ENCODE data around the gene CD200R1L.

Gene CD200R1L

GRCh38 chr3:112818289-112818688 is 28.4 kb downstream of the CD200R1L start:
- H3K9me3 ChIP-seq (ENCODE audit: control insufficient read depth, insufficient read depth, low read depth, low read length): peaks cover 8% of the 10 kb centered on the region
- no peak overlapping the region for H3K4me3 ChIP-seq (ENCODE audit: low read depth, low read length)
- H3K9ac ChIP-seq (ENCODE audit: low read length): no peak overlapping the region
- peaks cover 8% of the 10 kb centered on the region; the same call in 1 of the 2 replicates for H3K4me1 ChIP-seq (ENCODE audit: control insufficient read depth, insufficient read depth, low read length)
- H3K36me3 ChIP-seq (ENCODE audit: control insufficient read depth, insufficient read depth, low read length): no peaks in the 10 kb centered on the region
- H3K27me3 ChIP-seq (ENCODE audit: control insufficient read depth, insufficient read depth, low read length): no peaks in the 10 kb centered on the region
- no peak overlapping the region for H3K27ac ChIP-seq (ENCODE audit: low read depth, low read length)

- Histone ChIP-seq H3K4me3 (ENCODE audit: low read depth, low read length) (no peak overlapping the region), H3K27ac (ENCODE audit: low read depth, low read length) (no peak overlapping the region), H3K4me1 (ENCODE audit: control insufficient read depth, insufficient read depth, low read length) (peaks cover 8% of the 10 kb centered on the region; the same call in 1 of the 2 replicates), H3K27me3 (ENCODE audit: control insufficient read depth, insufficient read depth, low read length) (no peaks in the 10 kb centered on the region), H3K9ac (ENCODE audit: low read length) (no peak overlapping the region), H3K9me3 (ENCODE audit: control insufficient read depth, insufficient read depth, low read depth, low read length) (peaks cover 8% of the 10 kb centered on the region), H3K36me3 (ENCODE audit: control insufficient read depth, insufficient read depth, low read length) (no peaks in the 10 kb centered on the region)
Measured at GRCh38 chr3:112817797-112818196, 28.9 kb downstream of the CD200R1L start.

- Histone ChIP-seq H3K4me3 (ENCODE audit: low read depth, low read length) (no peak overlapping the region), H3K4me1 (ENCODE audit: control insufficient read depth, insufficient read depth, low read length) (peaks cover 8% of the 10 kb centered on the region; the same call in 1 of the 2 replicates), H3K36me3 (ENCODE audit: control insufficient read depth, insufficient read depth, low read length) (no peaks in the 10 kb centered on the region), H3K27me3 (ENCODE audit: control insufficient read depth, insufficient read depth, low read length) (no peaks in the 10 kb centered on the region), H3K9ac (ENCODE audit: low read length) (no peak overlapping the region), H3K9me3 (ENCODE audit: control insufficient read depth, insufficient read depth, low read depth, low read length) (peaks cover 8% of the 10 kb centered on the region), H3K27ac (ENCODE audit: low read depth, low read length) (no peak overlapping the region)
Measured at GRCh38 chr3:112817271-112817670, 29.4 kb downstream of the CD200R1L start.

GRCh38 chr3:112815981-112816380 is 30.7 kb downstream of the CD200R1L start:
- Histone ChIP-seq H3K4me3 (ENCODE audit: low read depth, low read length) (no peak overlapping the region), H3K27me3 (ENCODE audit: control insufficient read depth, insufficient read depth, low read length) (no peaks in the 10 kb centered on the region), H3K4me1 (ENCODE audit: control insufficient read depth, insufficient read depth, low read length) (0 out of 2 replicates have a peak, but pooled peaks cover 8% of the 10 kb centered on the region), H3K27ac (ENCODE audit: low read depth, low read length) (no peak overlapping the region), H3K9me3 (ENCODE audit: control insufficient read depth, insufficient read depth, low read depth, low read length) (peaks cover 8% of the 10 kb centered on the region), H3K9ac (ENCODE audit: low read length) (no peak overlapping the region), H3K36me3 (ENCODE audit: control insufficient read depth, insufficient read depth, low read length) (no peaks in the 10 kb centered on the region)

- Histone ChIP-seq H3K9ac (ENCODE audit: low read length) (no peak overlapping the region), H3K27ac (ENCODE audit: low read depth, low read length) (no peak overlapping the region)
Measured at GRCh38 chr3:112814266-112814665, 32.4 kb downstream of the CD200R1L start.

GRCh38 chr3:112813723-112814171 is 32.9 kb downstream of the CD200R1L start:
- no peak overlapping the region for H3K9ac ChIP-seq (ENCODE audit: low read length)
- H3K4me1 ChIP-seq (ENCODE audit: control insufficient read depth, insufficient read depth, low read length): 0 out of 2 replicates have a peak, but pooled peaks cover 8% of the 10 kb centered on the region
- H3K9me3 ChIP-seq (ENCODE audit: control insufficient read depth, insufficient read depth, low read depth, low read length): peaks cover under 1% of the 10 kb centered on the region; the same call in 1 of the 2 replicates
- no peaks in the 10 kb centered on the region for H3K36me3 ChIP-seq (ENCODE audit: control insufficient read depth, insufficient read depth, low read length)
- H3K27me3 ChIP-seq (ENCODE audit: control insufficient read depth, insufficient read depth, low read length): no peaks in the 10 kb centered on the region
- H3K4me3 ChIP-seq (ENCODE audit: low read depth, low read length): no peak overlapping the region
- H3K27ac ChIP-seq (ENCODE audit: low read depth, low read length): no peak overlapping the region

More at GRCh38 chr3:112814266-112814665, 32.4 kb downstream of the CD200R1L start:
- Histone ChIP-seq H3K9me3 (ENCODE audit: control insufficient read depth, insufficient read depth, low read depth, low read length) (peaks cover 5% of the 10 kb centered on the region), H3K4me3 (ENCODE audit: low read depth, low read length) (no peak overlapping the region), H3K36me3 (ENCODE audit: control insufficient read depth, insufficient read depth, low read length) (no peaks in the 10 kb centered on the region), H3K4me1 (ENCODE audit: control insufficient read depth, insufficient read depth, low read length) (0 out of 2 replicates have a peak, but pooled peaks cover 8% of the 10 kb centered on the region), H3K27me3 (ENCODE audit: control insufficient read depth, insufficient read depth, low read length) (no peaks in the 10 kb centered on the region)

- no peaks in the 10 kb centered on the region for H3K27me3 ChIP-seq (ENCODE audit: control insufficient read depth, insufficient read depth, low read length)
- H3K27ac ChIP-seq (ENCODE audit: low read depth, low read length): no peak overlapping the region
- no peaks in the 10 kb centered on the region for H3K9me3 ChIP-seq (ENCODE audit: control insufficient read depth, insufficient read depth, low read depth, low read length)
- no peak overlapping the region for H3K4me3 ChIP-seq (ENCODE audit: low read depth, low read length)
- no peaks in the 10 kb centered on the region for H3K36me3 ChIP-seq (ENCODE audit: control insufficient read depth, insufficient read depth, low read length)
- H3K9ac ChIP-seq (ENCODE audit: low read length): no peak overlapping the region
- H3K4me1 ChIP-seq (ENCODE audit: control insufficient read depth, insufficient read depth, low read length): 0 out of 2 replicates have a peak, but pooled peaks cover 8% of the 10 kb centered on the region
Measured at GRCh38 chr3:112813016-112813415, 33.6 kb downstream of the CD200R1L start.

- H3K4me1 ChIP-seq (ENCODE audit: control insufficient read depth, insufficient read depth, low read length): 0 out of 2 replicates have a peak, but pooled peaks cover 8% of the 10 kb centered on the region
- H3K27me3 ChIP-seq (ENCODE audit: control insufficient read depth, insufficient read depth, low read length): no peaks in the 10 kb centered on the region
- no peak overlapping the region for H3K27ac ChIP-seq (ENCODE audit: low read depth, low read length)
- no peaks in the 10 kb centered on the region for H3K9me3 ChIP-seq (ENCODE audit: control insufficient read depth, insufficient read depth, low read depth, low read length)
- no peaks in the 10 kb centered on the region for H3K36me3 ChIP-seq (ENCODE audit: control insufficient read depth, insufficient read depth, low read length)
- no peak overlapping the region for H3K4me3 ChIP-seq (ENCODE audit: low read depth, low read length)
- H3K9ac ChIP-seq (ENCODE audit: low read length): no peak overlapping the region
Measured at GRCh38 chr3:112811917-112812660, 34.6 kb downstream of the CD200R1L start.

- 0 out of 2 replicates have a peak, but pooled peaks cover 8% of the 10 kb centered on the region for H3K4me1 ChIP-seq (ENCODE audit: control insufficient read depth, insufficient read depth, low read length)
- no peaks in the 10 kb centered on the region for H3K36me3 ChIP-seq (ENCODE audit: control insufficient read depth, insufficient read depth, low read length)
- no peaks in the 10 kb centered on the region for H3K27me3 ChIP-seq (ENCODE audit: control insufficient read depth, insufficient read depth, low read length)
- no peaks in the 10 kb centered on the region for H3K9me3 ChIP-seq (ENCODE audit: control insufficient read depth, insufficient read depth, low read depth, low read length)
- no peak overlapping the region for H3K4me3 ChIP-seq (ENCODE audit: low read depth, low read length)
- no peak overlapping the region for H3K27ac ChIP-seq (ENCODE audit: low read depth, low read length)
- H3K9ac ChIP-seq (ENCODE audit: low read length): no peak overlapping the region
Measured at GRCh38 chr3:112811131-112811884, 35.4 kb downstream of the CD200R1L start.

- H3K27me3 ChIP-seq (ENCODE audit: control insufficient read depth, insufficient read depth, low read length): no peaks in the 10 kb centered on the region
- no peak overlapping the region for H3K9ac ChIP-seq (ENCODE audit: low read length)
- 0 out of 2 replicates have a peak, but pooled peaks cover 8% of the 10 kb centered on the region for H3K4me1 ChIP-seq (ENCODE audit: control insufficient read depth, insufficient read depth, low read length)
- H3K4me3 ChIP-seq (ENCODE audit: low read depth, low read length): no peak overlapping the region
- H3K36me3 ChIP-seq (ENCODE audit: control insufficient read depth, insufficient read depth, low read length): no peaks in the 10 kb centered on the region
- no peaks in the 10 kb centered on the region for H3K9me3 ChIP-seq (ENCODE audit: control insufficient read depth, insufficient read depth, low read depth, low read length)
- no peak overlapping the region for H3K27ac ChIP-seq (ENCODE audit: low read depth, low read length)
Measured at GRCh38 chr3:112810561-112810960, 36.1 kb downstream of the CD200R1L start.

GRCh38 chr3:112808136-112808535 is 38.5 kb downstream of the CD200R1L start:
- H3K27me3 ChIP-seq (ENCODE audit: control insufficient read depth, insufficient read depth, low read length): no peaks in the 10 kb centered on the region
- H3K4me1 ChIP-seq (ENCODE audit: control insufficient read depth, insufficient read depth, low read length): no peaks in the 10 kb centered on the region
- H3K4me3 ChIP-seq (ENCODE audit: low read depth, low read length): no peak overlapping the region
- no peaks in the 10 kb centered on the region for H3K36me3 ChIP-seq (ENCODE audit: control insufficient read depth, insufficient read depth, low read length)
- no peak overlapping the region for H3K9ac ChIP-seq (ENCODE audit: low read length)
- H3K27ac ChIP-seq (ENCODE audit: low read depth, low read length): no peak overlapping the region
- no peaks in the 10 kb centered on the region for H3K9me3 ChIP-seq (ENCODE audit: control insufficient read depth, insufficient read depth, low read depth, low read length)

Measured in HUES6 (cell line).